Skeletal muscle satellite cell (primary cell): ENCODE results near the gene TAMALIN.
"Not testable (repeated sequence)": the region's sequence is repeated elsewhere in the genome, so short reads cannot be mapped to it uniquely, and the experiment has no call there.

ENCODE experiments used
- H3K27me3 ChIP-seq: 2 replicates; pipeline ENCODE4 v1.7.0; 2013; ENCODE audit warnings: low read length; ENCODE audit not compliant: control insufficient read depth, insufficient read depth
- H3K36me3 ChIP-seq: 2 replicates; pipeline ENCODE4 v1.7.0; 2013; ENCODE audit warnings: mild to moderate bottlenecking, control low read depth, low read length; ENCODE audit not compliant: insufficient read depth
- H3K4me1 ChIP-seq: 2 replicates; pipeline ENCODE4 v1.7.0; 2013; ENCODE audit warnings: low read length; ENCODE audit not compliant: control insufficient read depth, insufficient read depth
- H3K4me2 ChIP-seq: 2 replicates; pipeline ENCODE4 v1.7.0; 2013; ENCODE audit warnings: mild to moderate bottlenecking, low read length
- H3K4me3 ChIP-seq: 2 replicates; pipeline ENCODE4 v1.7.0; 2013; ENCODE audit warnings: low read length
- H3K9ac ChIP-seq: 2 replicates; pipeline ENCODE4 v1.7.0; 2013; ENCODE audit warnings: mild to moderate bottlenecking, low read depth, low read length, moderate library complexity
- H3K9me3 ChIP-seq: replicated peaks from 2 replicates; pipeline ENCODE4 v1.7.0; 2013; ENCODE audit warnings: mild to moderate bottlenecking, control low read depth, low read length

TAMALIN gene

DNA sequence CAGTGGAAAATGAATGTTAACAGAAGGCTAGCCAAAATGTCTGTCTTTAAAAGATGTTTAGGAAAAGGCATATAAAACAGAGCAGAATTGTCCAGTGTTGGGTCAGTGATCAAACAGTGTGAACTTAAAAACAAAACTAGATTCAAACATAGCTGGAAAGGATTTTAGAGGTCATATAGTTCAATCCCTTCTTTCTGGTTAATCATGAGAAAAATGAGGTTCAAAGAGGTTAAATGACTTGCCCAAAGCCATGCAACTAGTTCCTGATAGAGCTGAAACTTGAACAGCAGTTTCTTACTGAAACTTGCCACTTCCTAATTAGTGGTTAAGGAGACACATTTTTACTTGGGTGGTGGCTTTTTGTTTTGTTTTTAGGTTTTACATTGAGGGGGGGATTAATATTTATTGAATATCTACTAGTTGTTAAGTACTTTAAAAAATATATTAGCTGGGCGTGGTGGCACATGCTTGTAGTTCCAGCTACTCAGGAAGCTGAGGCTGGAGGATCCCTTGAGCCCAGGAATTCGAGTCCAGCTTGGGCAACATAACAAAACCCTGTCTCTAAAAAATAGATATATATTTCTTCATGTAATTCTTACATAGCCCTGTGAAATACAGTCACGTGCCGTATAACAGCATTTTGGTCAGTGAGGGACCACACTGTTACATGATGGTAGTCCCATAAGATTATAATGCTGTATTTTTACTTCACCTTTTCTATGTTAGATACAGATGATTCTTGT is 34.9 kb upstream of the TAMALIN start:
- no peaks in the 10 kb centered on the region for H3K9me3 ChIP-seq
- no peak overlapping the region for H3K9ac ChIP-seq
- H3K36me3 ChIP-seq: peaks cover 15% of the 10 kb centered on the region
- peaks cover 47% of the 10 kb centered on the region for H3K4me1 ChIP-seq
- no peaks in the 10 kb centered on the region for H3K27me3 ChIP-seq
- no peak overlapping the region for H3K4me3 ChIP-seq
- H3K4me2 ChIP-seq: peak overlapping the region; percentile 51

DNA sequence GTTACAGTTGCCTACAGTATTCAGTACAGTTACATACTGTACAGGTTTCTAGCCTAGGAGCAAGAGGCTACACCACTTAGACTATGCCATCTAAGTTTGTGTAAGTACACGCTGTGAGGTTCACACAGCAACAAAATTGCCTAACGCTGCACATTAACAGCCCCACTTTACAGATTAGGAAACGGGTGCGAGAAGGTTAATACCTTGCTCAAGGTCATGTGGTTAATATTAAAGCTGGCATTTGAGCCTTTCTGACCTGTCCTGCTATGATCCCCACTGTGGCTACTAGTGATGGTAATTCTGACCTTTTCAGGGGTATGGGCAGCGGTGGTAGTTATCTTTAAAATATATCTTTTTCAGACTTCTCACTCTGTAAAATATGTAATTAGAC is 34.3 kb upstream of the TAMALIN start:
- H3K36me3 ChIP-seq: peaks cover 20% of the 10 kb centered on the region
- peaks cover 47% of the 10 kb centered on the region for H3K4me1 ChIP-seq
- no peak overlapping the region for H3K9ac ChIP-seq
- no peaks in the 10 kb centered on the region for H3K9me3 ChIP-seq
- H3K4me3 ChIP-seq: no peak overlapping the region
- no peaks in the 10 kb centered on the region for H3K27me3 ChIP-seq
- peak overlapping the region; percentile 51 for H3K4me2 ChIP-seq

DNA sequence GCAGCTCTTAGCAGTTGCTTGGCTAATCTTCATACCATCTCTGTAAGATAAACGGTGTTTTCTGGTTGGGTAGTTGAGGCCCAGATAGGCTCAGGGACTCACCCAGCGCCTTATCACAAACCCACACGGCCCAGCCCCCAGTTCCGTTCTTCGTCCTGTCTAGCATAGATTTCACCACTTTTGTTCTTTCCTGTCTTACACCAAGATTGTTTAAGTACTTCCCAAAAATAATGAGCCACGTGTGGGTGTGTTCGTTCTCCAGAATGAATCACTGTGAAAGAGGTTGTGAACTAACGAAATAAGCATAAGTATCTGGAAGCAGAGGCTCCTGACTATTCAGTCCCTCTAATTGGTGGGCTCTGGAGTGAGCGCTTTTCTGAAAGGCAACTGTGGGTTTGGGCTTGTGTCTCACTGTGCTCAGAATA is 33.9 kb upstream of the TAMALIN start:
- no peak overlapping the region for H3K4me3 ChIP-seq
- H3K9ac ChIP-seq: no peak overlapping the region
- peaks cover 47% of the 10 kb centered on the region for H3K4me1 ChIP-seq
- no peaks in the 10 kb centered on the region for H3K9me3 ChIP-seq
- peak overlapping the region; percentile 29 for H3K4me2 ChIP-seq
- H3K27me3 ChIP-seq: no peaks in the 10 kb centered on the region
- peaks cover 24% of the 10 kb centered on the region for H3K36me3 ChIP-seq

DNA sequence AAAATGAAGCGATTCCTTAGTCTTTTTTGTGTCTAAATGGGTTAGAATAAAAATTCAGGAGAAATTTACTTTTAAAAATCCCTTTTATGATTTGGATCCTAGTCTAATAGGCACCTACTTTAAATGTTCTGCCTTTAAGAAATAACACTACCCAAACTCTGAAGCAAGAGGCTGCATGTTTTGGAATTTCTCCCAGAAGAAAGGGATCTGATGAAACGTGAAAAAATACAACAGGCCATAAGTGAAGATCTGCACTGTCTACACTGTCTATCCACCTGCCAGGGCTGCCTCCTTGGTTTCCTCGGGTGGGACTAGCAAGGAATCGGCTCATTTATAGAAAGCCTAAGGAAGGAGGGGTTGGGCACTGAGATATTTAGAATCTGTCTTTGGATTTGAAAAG is 33.2 kb upstream of the TAMALIN start:
- Histone ChIP-seq H3K9ac (no peak overlapping the region), H3K4me1 (peaks cover 47% of the 10 kb centered on the region), H3K4me2 (no peak overlapping the region), H3K9me3 (no peaks in the 10 kb centered on the region), H3K27me3 (no peaks in the 10 kb centered on the region), H3K36me3 (peaks cover 28% of the 10 kb centered on the region), H3K4me3 (no peak overlapping the region)

DNA sequence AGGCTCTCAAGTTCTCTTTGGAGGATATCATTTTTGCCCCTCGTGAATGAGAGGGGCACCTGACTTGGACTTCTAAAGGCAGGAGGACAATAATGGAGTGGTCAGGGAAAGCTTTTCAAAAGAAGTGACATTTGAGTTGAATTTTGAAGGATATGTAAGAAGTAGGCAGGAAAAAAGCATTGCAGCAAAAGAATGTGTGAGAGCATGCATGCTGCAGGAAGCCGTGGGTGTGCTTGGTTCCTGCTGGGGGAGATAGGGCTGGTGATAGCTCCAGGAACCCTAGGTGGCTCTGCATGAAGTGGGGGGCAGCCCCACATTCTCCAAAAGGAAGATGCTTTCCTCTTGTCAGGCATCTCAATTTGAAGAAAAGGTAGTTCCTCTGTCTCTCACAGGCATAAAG is 32.1 kb upstream of the TAMALIN start:
- Histone ChIP-seq H3K9ac (no peak overlapping the region), H3K4me2 (no peak overlapping the region), H3K27me3 (no peaks in the 10 kb centered on the region), H3K36me3 (peaks cover 28% of the 10 kb centered on the region), H3K9me3 (no peaks in the 10 kb centered on the region), H3K4me3 (no peak overlapping the region), H3K4me1 (peaks cover 50% of the 10 kb centered on the region)

DNA sequence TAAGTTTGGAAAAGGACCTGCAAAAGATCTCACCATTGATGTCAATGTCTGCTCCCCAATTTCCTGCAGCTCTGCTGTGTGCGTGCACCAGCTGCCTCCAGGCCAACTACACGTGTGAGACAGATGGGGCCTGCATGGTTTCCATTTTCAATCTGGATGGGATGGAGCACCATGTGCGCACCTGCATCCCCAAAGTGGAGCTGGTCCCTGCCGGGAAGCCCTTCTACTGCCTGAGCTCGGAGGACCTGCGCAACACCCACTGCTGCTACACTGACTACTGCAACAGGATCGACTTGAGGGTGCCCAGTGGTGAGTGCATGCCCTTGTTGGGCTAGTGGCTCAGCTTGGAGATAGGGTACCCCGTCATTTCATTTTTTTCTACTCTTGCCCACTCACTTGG is 31.6 kb upstream of the TAMALIN start:
- Histone ChIP-seq H3K4me2 (no peak overlapping the region), H3K27me3 (no peaks in the 10 kb centered on the region), H3K4me3 (no peak overlapping the region), H3K36me3 (peaks cover 28% of the 10 kb centered on the region), H3K9ac (no peak overlapping the region), H3K9me3 (no peaks in the 10 kb centered on the region), H3K4me1 (peaks cover 52% of the 10 kb centered on the region)

DNA sequence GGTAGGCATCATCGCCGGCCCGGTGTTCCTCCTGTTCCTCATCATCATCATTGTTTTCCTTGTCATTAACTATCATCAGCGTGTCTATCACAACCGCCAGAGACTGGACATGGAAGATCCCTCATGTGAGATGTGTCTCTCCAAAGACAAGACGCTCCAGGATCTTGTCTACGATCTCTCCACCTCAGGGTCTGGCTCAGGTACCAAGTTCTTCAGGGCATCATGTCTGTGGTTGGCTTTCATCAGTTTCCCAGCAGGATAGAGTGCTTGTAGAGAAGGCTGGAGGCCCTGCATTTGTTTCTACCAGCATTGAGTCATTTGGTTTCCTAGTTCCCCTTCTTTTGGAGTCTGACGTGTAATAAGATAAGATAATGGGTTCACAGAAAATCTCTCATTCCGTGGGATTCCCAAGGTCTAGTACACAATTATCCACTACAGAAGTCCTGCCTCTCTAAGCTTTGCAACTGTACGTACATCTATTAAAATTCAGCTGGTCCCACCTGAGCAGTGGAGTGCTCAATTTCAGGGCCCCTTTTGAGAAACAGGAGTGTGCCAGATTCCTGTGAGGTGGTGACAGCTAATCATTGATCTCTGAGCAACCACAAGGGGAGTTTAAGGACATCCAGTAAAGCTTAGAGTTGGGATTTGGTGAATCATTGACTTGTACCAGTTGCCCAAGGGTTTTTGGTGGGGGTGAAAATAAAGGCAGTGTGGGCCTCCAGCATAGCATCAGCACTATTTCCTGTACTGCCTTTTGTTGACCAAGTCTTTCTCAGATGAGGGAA is 30.2 kb upstream of the TAMALIN start:
- peaks cover 42% of the 10 kb centered on the region for H3K4me1 ChIP-seq
- peaks cover 36% of the 10 kb centered on the region for H3K36me3 ChIP-seq
- no peak overlapping the region for H3K4me2 ChIP-seq
- no peaks in the 10 kb centered on the region for H3K9me3 ChIP-seq
- no peak overlapping the region for H3K9ac ChIP-seq
- H3K4me3 ChIP-seq: no peak overlapping the region
- H3K27me3 ChIP-seq: no peaks in the 10 kb centered on the region

DNA sequence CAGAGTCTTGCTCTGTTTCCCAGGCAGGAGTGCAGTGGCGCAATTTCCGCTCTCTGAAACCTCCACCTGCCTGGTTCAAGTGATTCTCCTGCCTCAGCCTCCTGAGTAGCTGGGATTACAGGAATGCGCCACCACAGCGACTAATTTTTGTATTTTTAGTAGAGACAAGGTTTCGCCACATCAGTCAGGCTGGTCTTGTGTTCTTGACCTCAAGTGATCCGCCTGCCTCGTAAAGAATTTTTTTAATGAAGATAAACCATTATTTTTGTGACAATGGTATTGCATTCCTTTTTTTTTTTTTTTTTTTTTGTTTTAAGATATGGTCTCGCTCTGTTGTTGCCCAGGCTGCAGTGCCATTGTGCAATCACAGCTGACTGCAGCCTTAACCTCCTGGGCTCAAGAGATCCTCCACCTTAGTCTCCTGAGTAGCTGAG is 29.4 kb upstream of the TAMALIN start:
- H3K4me1 ChIP-seq: peaks cover 34% of the 10 kb centered on the region

DNA sequence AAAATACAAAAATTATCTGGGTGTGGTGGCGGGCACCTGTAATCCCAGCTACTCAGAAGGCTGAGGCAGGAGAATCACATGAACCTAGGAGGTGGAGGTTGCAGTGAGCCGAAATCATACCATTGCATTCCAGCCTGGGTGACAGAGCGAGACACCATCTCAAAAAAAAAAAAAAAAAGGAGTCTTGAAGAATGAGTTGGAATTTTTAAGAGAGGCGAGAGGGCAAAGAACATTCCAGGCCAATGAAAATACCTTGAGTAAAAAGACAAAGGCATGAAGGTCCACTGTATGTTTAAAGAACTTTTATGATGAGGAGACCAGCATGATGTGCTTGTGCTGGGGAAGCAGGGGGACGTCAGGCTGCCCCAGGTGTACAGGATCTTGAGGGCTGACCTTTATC is 27.4 kb upstream of the TAMALIN start:
- H3K4me2 ChIP-seq: peak overlapping the region; percentile 12
- not testable (repeated sequence) for H3K27me3 ChIP-seq, H3K9ac ChIP-seq, H3K4me3 ChIP-seq, H3K9me3 ChIP-seq
- peaks cover 56% of the 10 kb centered on the region for H3K36me3 ChIP-seq
- H3K4me1 ChIP-seq: peaks cover 15% of the 10 kb centered on the region

More for the DNA sequence above, 29.4 kb upstream of the TAMALIN start:
- H3K27me3 ChIP-seq: no peaks in the 10 kb centered on the region
- H3K4me3 ChIP-seq: no peak overlapping the region
- H3K36me3 ChIP-seq: peaks cover 42% of the 10 kb centered on the region
- H3K4me2 ChIP-seq: no peak overlapping the region
- no peak overlapping the region for H3K9ac ChIP-seq
- H3K9me3 ChIP-seq: no peaks in the 10 kb centered on the region

DNA sequence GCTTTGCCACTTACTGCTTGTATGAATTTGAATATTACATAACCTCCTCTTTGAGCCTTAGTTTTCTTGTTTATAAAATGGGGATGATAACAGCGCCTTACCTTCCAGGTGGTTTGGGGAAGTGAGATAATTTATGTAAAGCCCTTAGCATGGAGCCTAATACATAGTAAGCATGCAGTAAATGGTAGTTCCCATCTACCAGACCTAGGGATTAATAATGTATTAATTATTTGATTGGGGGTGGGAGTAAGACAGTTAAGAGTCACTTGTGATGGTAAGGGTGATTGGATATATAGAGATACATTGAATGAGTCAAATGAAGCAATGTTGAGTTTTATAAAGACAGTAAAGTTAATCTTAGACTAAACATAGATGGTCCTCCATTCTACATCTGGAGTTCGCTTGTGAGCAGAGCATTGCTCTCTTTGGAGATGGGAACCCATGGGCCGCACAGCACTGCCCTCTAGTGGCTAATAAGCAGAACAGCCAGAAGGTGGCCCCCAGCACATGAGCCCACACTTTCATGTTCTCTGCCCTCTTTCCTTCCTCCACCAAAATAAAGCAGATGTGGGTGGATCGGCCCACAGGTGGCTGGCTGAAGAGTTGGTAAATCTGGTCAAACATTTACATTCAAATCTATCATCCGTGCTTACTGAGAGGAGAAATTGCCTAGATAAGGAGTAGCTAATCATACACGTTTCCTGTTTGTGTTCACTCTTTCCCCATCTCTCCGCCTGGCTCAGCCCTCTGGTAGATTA is 26.5 kb upstream of the TAMALIN start:
- Histone ChIP-seq H3K4me1 (peaks cover 5% of the 10 kb centered on the region), H3K27me3 (no peaks in the 10 kb centered on the region), H3K9me3 (no peaks in the 10 kb centered on the region), H3K4me2 (no peak overlapping the region), H3K9ac (no peak overlapping the region), H3K36me3 (peaks cover 64% of the 10 kb centered on the region), H3K4me3 (no peak overlapping the region)

DNA sequence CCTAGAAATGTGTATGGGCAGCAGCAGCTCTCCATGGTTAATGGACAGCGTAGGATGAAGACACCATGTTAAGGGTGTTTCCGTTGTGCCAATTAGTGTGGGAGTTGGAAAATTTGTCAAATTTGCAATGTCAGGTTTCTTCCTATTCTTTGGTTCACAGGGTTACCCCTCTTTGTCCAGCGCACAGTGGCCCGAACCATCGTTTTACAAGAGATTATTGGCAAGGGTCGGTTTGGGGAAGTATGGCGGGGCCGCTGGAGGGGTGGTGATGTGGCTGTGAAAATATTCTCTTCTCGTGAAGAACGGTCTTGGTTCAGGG is 26.0 kb upstream of the TAMALIN start:
- Histone ChIP-seq H3K9ac (no peak overlapping the region), H3K4me1 (peaks cover 5% of the 10 kb centered on the region), H3K4me2 (no peak overlapping the region), H3K9me3 (no peaks in the 10 kb centered on the region), H3K4me3 (no peak overlapping the region), H3K27me3 (no peaks in the 10 kb centered on the region), H3K36me3 (peaks cover 65% of the 10 kb centered on the region)
